Measurements from ENCODE around the gene PLRG1.
A peak's percentile ranks its signal among the peaks of the same experiment; 100 is the strongest.
"Not testable (repeated sequence)": the region's sequence is repeated elsewhere in the genome, so short reads cannot be mapped to it uniquely, and the experiment has no call there.

Gene PLRG1

DNA sequence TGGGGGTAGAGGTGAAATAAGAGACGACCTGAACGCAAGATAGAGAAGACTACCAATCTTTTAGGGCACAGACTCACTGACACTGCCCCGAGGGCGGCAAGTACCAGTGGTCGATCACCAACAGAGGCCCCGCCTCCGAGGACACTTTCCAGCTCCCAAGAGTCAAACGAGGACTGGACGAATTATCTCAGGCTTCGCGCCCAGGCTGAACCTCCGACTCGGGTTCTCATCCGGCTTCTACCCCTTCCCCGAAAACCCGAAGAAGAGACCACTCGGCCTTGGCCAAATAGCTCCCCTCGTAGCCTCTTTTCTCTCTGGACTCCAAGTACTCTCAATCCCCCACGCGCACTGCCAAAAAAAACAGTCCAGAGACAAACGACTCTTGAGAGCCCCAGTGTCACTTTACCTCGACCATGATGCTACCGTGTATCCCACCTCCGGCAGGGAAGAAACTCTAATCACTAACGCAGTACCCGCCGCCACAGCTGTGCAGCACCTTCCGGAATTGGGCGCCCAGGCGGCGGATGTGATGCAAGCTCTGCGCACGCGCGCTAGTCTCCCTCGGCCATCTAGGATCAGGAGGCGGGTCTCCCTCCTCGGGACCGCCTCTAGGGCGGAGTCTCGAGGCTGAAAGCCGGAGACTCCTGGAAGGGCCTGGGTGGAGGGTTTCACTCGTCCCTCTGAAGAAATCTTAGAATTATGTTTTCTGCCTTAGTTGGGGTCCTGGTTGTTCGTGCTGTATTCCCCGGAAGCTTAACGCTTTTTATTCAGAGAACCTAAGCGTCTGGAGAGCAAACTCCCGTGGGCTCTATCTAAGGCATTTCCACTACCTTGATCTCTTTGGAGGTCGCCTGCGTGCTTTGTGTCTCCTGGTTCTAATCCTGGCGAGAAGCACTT is at the start of gene PLRG1:
Gene PLRG1 (minus strand): TSS at position 507 of the 897 bp plus-strand sequence. CDS start 92 bp downstream, at position 415.
- DNase-seq: peak; percentile 97

DNA sequence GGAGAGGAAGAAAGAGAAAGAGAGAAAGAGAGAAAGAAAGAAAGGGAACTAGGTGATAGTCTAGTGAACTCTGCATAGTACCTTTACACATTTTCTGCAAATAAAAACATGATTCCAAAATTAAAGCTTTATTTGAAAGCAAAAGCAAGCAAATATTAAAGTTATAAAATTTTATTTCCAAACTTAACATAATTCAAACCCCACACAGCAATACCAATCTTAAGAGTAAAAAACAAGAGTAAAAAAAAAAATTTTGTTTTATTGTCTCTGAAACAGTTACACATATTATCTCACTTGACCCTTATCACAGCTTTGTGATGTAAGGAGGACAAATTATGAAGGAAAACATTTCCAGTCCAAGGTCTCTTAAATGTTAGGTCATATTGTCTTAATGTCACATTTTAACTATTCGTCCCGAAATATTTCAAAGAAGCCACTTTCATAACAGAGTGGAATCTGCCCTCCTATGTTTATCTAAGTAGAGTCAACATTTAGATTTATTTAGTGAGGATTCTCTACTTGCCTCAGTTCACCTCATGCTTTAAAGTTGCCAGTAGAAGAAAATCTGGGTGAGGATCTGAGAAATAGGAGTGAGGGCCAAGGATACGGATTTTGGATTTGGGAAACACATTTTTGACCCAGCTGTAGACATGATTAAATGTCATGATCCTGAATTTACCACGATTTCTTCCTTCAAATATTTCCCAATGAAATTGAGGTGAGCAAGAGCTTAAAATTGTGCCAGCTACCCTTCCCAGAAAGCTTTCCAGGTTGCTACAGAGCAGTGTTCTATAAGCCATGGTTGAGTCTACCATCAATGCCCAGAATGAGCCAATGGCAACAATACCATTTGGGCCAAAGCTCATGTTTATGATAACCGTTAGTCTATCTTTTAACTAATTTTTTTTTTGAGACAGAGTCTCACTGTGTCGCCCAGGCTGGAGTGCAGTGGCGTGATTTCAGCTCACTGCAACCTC is 47.9 kb upstream of the PLRG1 start:
- no peak for DNase-seq

DNA sequence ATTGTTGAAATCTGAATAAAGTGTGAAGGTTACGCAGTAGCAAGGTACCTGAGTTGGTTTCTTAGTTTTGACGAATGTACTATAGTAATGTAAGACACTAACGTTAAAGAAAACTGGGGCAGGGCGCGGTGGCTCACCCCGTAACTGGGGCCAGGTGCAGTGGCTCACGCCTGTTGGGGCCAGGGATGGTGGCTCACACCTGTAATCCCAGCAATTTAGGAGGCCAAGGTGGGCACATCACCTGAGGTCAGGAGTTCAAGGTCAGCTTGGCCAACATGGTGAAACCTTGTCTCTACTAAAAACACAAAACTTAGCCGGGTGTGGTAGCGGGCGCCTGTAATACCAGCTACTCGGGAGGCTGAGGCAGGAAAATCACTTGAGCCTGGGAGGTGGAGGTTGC is 47.1 kb upstream of the PLRG1 start:
- DNase-seq: not testable (repeated sequence)

DNA sequence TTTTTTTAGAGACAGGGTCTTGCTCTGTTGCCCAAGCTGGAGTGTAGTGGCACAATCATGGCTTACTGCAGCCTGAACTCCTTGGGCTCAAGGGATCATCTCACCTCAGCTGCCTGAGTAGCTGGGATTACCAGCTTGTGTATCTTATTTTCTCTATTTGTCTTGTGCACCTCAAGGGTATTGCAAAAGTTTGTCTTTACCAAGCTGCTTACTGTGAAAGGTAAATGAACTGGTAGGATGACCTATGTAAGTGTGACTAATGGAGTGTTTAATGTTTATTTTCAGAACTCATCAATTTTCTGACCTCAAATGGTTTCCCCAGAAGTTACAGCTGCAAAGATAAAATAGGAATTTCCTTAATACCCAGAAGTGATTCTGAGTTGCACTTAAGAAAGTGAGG is 45.6 kb upstream of the PLRG1 start:
- DNase-seq: no peak

DNA sequence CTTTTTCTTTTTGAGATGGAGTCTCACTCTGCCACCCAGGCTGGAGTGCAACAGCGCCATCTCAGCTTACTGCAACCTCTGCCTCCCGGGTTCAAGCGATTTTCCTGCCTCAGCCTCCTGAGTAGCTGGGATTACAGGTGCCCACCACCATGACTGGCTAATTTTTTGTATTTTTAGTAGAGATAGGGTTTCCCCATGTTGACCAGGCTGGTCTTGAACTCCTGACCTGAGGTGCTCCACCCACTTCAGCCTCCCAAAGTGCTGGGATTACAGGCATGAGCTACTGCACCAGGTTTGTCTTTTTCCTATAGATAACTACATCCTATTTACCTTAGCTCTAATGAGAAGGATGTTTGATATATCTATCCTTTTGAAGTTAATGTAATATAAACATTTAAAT is 44.1 kb upstream of the PLRG1 start:
- not testable (repeated sequence) for DNase-seq

DNA sequence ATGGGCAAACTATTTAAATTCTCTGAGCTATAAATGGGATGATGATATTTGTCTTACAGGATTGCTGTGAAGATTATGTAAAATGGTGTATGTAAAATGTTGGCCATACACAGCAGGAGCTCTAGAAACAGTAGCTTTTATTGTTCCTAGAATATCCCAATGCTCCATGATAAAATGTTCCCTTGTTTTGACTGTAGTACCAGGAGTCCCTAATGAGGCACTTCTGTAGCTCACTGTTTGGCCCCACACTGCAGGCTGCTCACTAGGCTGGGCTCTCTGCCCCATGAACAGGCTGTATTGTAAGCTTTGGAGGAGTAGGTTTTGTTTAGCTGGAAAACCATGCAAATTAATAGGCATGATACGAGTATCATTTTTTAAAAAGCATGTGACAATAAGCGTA is 43.7 kb upstream of the PLRG1 start:
- DNase-seq: no peak

DNA sequence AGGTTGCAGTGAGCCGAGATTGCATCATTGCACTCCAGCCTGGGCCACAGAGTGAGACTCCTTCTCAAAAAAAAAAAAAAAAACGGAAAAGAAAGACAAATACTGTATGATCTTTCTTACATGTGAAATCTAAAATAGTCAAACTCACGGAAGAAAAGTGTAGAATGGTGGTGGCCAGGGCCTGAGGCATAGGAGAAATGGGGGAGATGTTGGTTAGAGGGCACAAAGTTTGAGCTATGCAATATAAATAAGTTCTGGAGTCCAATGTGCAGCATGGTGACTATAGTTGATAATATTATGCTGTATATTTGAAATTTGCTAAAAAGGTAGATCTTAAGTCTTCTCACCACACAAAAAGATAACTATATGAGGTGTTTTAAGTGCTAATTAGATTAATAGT is 41.7 kb upstream of the PLRG1 start:
- no peak for DNase-seq

DNA sequence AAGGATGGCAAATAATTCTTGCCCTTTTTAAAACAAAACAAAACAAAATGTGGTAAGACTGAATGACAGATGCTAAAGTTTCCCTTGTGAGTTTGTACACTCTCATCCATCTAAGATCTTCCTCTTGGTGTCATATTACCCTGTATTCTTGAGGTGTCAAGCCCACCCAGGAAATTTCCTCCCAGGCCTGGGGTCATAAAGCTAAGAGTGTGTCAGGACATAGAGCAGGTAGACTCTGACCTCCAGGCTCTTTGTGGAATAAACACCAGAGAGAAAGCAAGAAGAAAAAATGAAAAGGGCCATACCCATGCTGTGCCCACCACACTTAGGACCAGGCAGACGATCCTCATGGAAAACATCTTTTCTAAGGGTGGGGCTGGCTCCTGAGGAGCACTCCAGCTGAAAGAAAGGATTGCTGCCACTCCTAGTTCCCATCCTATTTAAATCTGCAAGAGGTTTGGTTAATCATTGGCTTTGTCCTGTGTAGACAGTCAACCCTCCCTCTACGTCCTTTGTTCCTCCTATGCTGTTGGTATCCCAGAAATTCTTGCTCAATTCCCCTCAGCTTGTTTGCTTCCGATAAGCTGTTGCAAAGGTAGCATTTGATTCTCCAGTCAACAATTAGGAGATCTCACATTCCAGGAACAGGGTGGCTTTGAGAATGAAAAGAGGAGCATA is 40.3 kb upstream of the PLRG1 start, which contains the start of gene FGA:
Gene FGA (minus strand): TSS at position 414 of the 678 bp plus-strand sequence. CDS start 55 bp downstream, at position 359.
- no peak for DNase-seq

DNA sequence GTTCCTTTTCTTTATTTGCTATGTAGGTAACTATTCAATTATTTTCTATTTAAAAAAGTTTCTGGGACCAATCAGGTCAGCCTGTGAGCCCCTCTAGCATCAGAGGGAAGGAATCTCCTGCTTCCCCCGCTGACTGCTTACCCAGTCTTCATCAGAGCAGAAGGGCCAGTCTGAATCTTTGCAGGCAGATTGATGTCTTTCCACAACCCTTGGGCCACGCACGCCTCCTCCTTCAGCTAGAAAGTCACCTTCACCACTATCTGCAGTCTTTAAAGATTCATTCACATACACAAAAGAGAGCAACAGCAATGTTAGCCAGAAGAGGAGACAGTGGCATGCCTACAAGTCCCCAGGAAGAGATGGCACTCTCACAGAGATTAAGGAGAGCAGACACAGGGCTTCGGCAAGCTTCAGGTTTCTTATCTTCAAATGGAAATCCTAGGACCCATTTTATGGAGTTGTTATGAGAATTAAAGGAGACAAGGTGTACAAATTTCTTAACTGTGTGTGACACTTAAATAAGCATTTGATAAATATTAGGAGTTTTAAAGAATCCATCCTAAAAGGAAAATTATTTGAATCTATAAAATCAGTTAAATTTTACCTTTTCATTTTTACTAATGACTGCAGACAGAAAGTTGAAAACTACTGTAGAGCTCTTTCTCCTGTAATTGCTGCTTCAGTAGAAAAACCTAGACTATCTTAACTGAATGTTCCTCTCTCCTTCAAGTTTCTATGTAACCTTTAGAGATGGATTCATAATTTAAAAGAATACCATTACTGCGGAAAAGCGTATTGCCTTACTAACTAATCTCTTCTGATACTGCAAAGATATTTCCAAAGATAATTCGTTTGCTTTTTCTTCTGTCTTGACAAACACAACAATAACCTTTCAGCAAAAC is 39.3 kb upstream of the PLRG1 start:
- no peak for DNase-seq

DNA sequence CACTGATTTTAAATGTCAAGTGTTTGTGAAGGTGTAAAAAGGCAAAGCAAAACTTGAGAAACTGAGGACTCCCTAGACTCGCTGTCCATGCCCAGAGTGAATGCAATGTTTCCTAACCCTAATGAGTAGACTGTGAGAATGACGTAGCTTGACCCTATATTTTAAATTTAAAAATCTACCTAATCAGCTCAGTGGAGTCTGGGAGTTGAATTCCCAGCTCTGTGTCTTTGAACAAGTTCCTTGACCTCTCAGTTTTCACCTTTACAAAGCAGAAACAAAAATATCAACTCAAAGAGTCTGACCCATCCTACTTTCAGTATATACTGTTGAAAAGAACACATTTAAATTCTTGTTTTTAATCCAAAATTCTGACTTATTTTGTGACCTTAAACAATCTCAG is 38.0 kb upstream of the PLRG1 start:
- no peak for DNase-seq

DNA sequence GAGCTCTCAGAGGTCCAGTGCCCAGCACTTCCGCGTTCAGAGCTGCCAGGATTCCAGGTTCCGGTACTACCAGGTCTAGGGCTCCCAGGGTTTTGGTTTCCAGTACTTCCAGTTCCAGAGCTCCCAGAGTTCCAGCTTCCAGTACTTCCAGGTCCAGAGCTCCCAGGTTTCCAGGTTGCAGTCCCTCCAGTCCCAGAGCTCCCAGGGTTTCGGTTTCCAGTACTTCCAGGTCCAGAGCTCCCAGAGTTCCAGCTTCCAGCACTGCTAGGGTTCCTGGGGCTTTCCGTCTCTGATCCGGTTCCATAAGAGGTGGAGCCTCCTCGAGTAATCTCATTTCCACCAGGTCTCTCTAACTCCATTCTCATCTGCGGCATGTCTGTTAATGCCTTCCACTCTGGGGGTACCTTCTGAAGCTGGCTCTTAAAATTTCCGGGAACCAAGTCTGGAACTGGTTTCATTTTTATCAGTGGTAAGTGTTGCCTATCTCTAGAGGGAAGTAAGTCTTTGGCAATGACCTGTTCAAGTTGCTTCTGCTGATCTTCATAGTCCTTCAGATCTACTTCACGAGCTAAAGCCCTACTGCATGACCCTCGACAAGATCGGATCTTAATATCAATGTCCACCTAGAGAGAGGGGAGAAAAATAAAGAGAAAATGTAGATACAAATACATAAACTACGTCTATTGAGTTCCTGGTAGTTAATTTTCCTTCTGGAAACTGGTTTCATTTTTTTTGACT is 36.3 kb upstream of the PLRG1 start:
- no peak for DNase-seq

DNA sequence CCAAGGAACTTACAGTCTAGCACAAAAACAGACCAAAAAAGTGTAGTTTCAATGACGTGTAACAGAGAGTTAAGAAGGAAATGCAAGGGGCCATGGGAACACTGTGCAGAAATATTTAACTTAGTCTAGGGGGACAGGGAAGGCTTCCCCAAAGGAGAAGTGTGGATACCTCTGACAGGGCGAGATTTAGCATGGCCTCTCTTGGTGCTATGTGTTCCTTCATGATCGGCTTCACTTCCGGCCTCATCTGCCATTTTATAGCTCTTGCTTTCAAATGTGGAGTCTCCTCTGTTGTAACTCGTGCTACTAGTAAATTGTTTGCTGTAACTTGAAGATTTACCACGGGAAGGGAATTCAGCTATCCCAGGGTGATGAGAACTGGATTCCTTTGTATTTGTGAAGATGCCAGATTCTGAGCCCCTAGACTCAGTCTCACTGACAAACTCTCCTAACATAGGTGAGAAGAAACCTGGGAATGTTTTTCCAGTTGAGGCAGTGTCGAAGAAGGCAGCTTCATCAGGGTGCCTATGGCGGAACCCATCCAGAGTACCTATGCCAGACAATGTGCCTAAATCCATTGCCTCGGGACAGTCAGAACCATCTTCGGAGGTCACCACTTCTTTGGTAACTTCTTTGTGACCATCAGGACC is 35.3 kb upstream of the PLRG1 start:
- DNase-seq: no peak

DNA sequence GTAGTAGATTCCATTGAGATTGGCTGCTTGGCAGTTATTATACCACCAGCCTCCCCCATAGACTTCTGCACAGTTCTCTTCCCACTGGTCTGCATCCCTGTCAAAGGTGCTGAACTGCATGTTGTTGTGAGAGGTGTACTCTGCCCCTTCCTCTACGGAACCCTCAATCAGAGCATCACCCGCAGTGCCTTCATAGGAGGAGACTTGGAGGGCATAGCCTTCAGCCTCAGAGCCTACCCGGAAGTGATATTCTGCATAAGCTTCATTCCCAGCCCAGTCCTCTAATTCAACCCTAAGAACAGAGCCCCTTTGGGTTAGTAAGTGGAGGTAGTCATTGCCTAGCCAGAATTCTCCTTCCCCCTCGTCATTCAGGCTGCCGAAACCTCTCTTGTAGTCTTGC is 34.1 kb upstream of the PLRG1 start:
- no peak for DNase-seq

DNA sequence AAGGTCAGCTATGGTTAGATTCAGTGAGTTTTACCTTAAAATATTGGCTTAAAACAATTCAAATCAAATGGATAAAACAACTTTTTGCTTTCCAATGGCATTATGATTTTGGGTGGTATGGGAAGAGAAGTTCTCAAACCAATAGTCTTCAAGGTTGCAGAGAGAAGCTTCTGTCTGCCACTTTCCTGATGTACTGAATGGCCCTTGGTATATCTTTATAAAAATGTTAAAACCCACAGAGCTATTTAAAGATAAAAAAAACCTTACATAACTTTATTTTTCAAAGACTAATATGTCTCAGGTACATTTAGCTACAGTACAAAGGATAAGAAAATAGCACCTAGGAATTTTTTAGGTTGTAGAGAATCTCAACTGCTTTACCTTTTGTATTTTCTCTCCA is 33.5 kb upstream of the PLRG1 start:
- DNase-seq: no peak

DNA sequence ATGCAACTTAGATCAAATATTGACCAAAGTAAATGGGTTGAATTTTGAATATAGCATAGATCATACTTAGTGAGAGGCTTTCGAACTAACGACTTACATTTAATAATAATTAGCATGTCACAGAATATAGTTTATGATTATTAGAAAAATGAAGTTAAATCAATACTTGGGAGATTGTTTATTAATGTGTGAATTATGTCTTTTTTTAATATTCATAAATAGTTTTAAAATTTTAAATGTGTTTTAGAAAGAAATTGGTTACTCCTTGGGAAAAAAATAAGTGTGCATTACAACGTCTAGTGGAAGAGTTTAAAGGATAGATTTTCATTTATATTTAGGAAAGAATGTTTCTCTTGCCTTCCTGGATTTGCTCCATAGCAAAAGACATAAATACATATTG is 33.0 kb upstream of the PLRG1 start:
- no peak for DNase-seq

DNA sequence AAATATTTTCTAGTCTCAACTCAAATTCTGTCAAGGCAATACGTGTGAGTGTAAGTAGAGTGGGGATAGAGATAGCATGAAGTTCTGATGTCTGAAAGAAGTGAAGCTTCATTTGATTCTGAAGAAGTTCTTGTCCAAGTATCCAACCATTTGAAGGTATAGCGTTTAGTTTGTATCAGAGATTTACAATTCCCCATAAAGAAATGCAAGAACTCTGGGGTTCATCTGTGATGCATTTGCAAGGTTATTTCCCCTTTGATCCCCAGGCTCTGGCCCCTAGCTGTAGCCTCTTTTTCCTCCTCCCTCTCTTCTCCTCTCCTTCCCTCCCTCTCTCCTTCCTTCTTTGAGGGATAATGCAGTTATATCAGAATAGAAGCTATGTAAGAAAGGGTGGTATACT is 32.5 kb upstream of the PLRG1 start:
- DNase-seq: no peak

DNA sequence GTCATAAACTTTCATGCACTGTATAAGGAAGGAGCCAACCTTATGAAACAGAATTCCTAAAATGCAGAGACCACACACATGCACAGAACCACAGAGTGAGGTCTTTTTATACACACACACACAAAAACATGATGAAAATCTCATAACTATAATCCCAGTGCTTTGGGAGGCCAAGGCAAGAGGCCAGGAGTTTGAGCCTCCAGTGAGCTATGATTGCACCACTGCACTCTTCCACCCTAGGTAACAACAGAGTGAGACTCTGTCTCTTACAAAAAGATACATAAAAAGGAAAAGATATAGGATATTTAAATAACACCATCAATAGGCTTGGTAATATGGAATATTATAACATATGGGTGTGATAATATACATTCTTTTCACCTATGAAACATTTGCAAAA is 29.7 kb upstream of the PLRG1 start:
- DNase-seq: no peak

DNA sequence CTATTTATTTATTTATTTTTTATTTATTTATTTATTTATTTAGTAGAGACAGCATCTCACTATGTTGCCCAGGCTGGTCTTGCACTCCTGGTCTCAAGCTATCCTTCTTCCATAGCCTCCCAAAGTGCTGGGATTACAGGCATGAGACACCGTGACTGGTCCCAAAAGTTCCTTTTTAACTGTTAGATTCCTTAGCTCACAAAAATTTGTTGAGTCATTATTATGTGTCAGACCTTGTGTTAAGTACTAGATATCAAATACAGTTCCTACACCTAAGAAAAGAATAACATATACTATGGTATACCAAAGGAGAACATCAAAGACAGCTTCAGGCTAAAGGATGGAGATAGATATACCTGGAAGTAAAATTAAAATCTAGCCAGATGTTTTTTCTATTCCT is 28.7 kb upstream of the PLRG1 start:
- no peak for DNase-seq

DNA sequence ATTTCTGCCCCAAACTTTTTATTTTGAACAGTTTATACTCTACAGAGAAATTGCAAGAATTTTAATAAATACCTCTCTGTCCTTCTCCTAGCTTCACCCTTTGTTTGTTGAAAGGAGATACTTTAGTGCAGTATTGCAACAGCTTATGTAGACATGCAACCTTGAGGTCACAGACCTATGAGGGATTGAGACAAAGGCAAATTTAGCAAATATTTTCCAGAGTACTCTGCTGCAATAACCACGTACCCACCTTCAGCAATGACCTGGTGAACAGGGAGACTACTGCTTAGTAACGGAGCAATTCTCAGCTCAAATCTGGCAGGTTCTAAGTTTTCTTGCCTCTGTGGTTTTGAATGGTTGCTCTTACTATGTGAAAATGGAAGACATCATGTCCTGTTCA is 27.1 kb upstream of the PLRG1 start:
- no peak for DNase-seq

DNA sequence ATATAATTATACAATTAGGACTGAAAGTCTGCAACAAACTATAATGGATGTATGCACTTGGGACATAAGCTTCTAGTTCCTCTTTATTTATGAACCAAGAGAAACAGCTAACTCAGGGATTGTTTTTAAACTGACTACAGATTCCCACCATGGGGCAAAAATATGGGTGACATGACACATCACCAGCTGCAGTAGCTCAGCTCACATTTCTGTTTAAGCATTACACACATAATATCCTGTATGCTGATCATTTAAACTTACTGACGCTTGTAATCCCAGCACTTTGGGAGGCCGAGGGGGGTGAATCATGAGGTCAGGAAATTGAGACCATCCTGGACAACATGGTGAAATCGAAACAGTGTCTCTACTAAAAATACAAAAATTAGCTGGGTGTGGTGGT is 24.1 kb upstream of the PLRG1 start:
- DNase-seq: no peak
